IMR-90 (cell line): ENCODE measurements around the gene DEF6.

Source experiments
- MXI1 ChIP-seq: IDR thresholded peaks from 2 replicates; pipeline ENCODE4 v1.6.1; 2012; ENCODE audit warnings: low read depth, mild to moderate bottlenecking, low read length, moderate library complexity, borderline replicate concordance
- POLR2A ChIP-seq: IDR thresholded peaks from 2 replicates; pipeline ENCODE4 v1.6.1; 2012; ENCODE audit warnings: mild to moderate bottlenecking, low read depth, low read length
- RAD21 ChIP-seq: IDR thresholded peaks from 2 replicates; pipeline ENCODE4 v1.6.1; 2012; ENCODE audit warnings: low read length, improper control_type of control experiment
- RFX5 ChIP-seq: IDR thresholded peaks from 2 replicates; pipeline ENCODE4 v1.8.0; 2012; ENCODE audit warnings: low read depth, mild to moderate bottlenecking, low read length, moderate library complexity
- TF ChIP-seq, protein P1 (sequence below): conservative IDR thresholded peaks from 2 replicates; pipeline ENCODE4 v1.5.1; 2012; ENCODE audit warnings: mild to moderate bottlenecking, low read depth, low read length, improper control_type of control experiment

GRCh38 chr6:35367646-35368037 is 70.0 kb downstream of the DEF6 start:
- TF ChIP-seq POLR2A: no peak
- TF ChIP-seq, protein P1, sequence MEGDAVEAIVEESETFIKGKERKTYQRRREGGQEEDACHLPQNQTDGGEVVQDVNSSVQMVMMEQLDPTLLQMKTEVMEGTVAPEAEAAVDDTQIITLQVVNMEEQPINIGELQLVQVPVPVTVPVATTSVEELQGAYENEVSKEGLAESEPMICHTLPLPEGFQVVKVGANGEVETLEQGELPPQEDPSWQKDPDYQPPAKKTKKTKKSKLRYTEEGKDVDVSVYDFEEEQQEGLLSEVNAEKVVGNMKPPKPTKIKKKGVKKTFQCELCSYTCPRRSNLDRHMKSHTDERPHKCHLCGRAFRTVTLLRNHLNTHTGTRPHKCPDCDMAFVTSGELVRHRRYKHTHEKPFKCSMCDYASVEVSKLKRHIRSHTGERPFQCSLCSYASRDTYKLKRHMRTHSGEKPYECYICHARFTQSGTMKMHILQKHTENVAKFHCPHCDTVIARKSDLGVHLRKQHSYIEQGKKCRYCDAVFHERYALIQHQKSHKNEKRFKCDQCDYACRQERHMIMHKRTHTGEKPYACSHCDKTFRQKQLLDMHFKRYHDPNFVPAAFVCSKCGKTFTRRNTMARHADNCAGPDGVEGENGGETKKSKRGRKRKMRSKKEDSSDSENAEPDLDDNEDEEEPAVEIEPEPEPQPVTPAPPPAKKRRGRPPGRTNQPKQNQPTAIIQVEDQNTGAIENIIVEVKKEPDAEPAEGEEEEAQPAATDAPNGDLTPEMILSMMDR: no peak
- TF ChIP-seq RFX5: no peak
- no peak for TF ChIP-seq RAD21
- no peak for TF ChIP-seq MXI1
